ENCODE measurements around the gene ENO4. TPM values are rescaled to one million over a fixed set of nuclear protein-coding genes. Genes with fewer than 3 reads are reported as not detected.

The ENO4 gene
- total and polyA plus RNA-seq, 8 donors, result 0.05 to 2.2 (median 0.31) TPM; not detected in 4

- TF ChIP-seq POLR2A (IDR thresholded peaks at IDR 0.05) (no peak), POLR2AphosphoS5 (IDR thresholded peaks at IDR 0.05) (peak in 1 of 3 donors; percentile 56)
- intact Hi-C loops (cut with DNase I; ENCODE audit: low total_unique reads), result no loop called here
- WGBS, 5 donors, result 53 to 70% (median 58%) methylated on average over 7 of the region's 7 CpGs
- Histone ChIP-seq H3K27ac (peak overlapping the region in 1 of 5 donors; percentile 3), H3K4me1 (peaks cover 0 to 25% (median 2%) of the 10 kb centered on the region in 4 donors), H3K4me3 (no peak overlapping the region), H3K9me3 (no peaks in the 10 kb centered on the region), H3K36me3 (peaks cover 0 to 10% (median 3%) of the 10 kb centered on the region in 4 donors), H3K27me3 (no peaks in the 10 kb centered on the region)
- peak in 1 of 2 donors; percentile 66 for DNase-seq
These were observed 39.2 kb downstream of the ENO4 start for GRCh38 chr10:116888380-116889055.

GRCh38 chr10:116889066-116889465, 39.8 kb downstream of the ENO4 start:
- no peak overlapping the region for H3K27ac ChIP-seq
- H3K27me3 ChIP-seq, result no peaks in the 10 kb centered on the region
- H3K9me3 ChIP-seq, result no peaks in the 10 kb centered on the region
- peaks cover 0 to 28% (median 2%) of the 10 kb centered on the region in 4 donors for H3K4me1 ChIP-seq
- WGBS, 5 donors, result 64 to 94% (median 90%) methylated on average over 3 of the region's 3 CpGs
- TF ChIP-seq POLR2A (IDR thresholded peaks at IDR 0.05) (no peak), POLR2AphosphoS5 (IDR thresholded peaks at IDR 0.05) (no peak), EP300 (IDR thresholded peaks at IDR 0.05) (no peak)
- TF ChIP-seq, protein P1, sequence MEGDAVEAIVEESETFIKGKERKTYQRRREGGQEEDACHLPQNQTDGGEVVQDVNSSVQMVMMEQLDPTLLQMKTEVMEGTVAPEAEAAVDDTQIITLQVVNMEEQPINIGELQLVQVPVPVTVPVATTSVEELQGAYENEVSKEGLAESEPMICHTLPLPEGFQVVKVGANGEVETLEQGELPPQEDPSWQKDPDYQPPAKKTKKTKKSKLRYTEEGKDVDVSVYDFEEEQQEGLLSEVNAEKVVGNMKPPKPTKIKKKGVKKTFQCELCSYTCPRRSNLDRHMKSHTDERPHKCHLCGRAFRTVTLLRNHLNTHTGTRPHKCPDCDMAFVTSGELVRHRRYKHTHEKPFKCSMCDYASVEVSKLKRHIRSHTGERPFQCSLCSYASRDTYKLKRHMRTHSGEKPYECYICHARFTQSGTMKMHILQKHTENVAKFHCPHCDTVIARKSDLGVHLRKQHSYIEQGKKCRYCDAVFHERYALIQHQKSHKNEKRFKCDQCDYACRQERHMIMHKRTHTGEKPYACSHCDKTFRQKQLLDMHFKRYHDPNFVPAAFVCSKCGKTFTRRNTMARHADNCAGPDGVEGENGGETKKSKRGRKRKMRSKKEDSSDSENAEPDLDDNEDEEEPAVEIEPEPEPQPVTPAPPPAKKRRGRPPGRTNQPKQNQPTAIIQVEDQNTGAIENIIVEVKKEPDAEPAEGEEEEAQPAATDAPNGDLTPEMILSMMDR (IDR thresholded peaks at IDR 0.05), result no peak
- intact Hi-C loops (cut with DNase I; ENCODE audit: low total_unique reads), result no loop called here
- DNase-seq, result no peak
- H3K4me3 ChIP-seq, result no peak overlapping the region
- peaks cover 0 to 10% (median under 1%) of the 10 kb centered on the region in 4 donors for H3K36me3 ChIP-seq

- 33 to 67% (median 46%) methylated on average over 7 of the region's 7 CpGs for WGBS, 5 donors
- Histone ChIP-seq H3K27ac (no peak overlapping the region), H3K4me3 (no peak overlapping the region), H3K4me1 (peaks cover 0 to 28% (median 2%) of the 10 kb centered on the region in 4 donors), H3K27me3 (no peaks in the 10 kb centered on the region), H3K36me3 (peaks cover 0 to 10% (median 0%) of the 10 kb centered on the region in 4 donors), H3K9me3 (no peaks in the 10 kb centered on the region)
- TF ChIP-seq POLR2AphosphoS5 (IDR thresholded peaks at IDR 0.05) (no peak), POLR2A (IDR thresholded peaks at IDR 0.05) (no peak), EP300 (IDR thresholded peaks at IDR 0.05) (no peak)
- TF ChIP-seq, protein P1 (IDR thresholded peaks at IDR 0.05), result no peak
- intact Hi-C loops (cut with DNase I; ENCODE audit: low total_unique reads), result no loop called here
- peak in 1 of 2 donors; percentile 89 for DNase-seq
These were observed 41.9 kb downstream of the ENO4 start for GRCh38 chr10:116891208-116891607.

- H3K36me3 ChIP-seq, result no peaks in the 10 kb centered on the region
- peak in 1 of 2 donors; percentile 47 for DNase-seq
- peaks cover 0 to 26% (median 2%) of the 10 kb centered on the region in 4 donors for H3K4me1 ChIP-seq
- intact Hi-C loops (cut with DNase I; ENCODE audit: low total_unique reads), result no loop called here
- H3K27ac ChIP-seq, result no peak overlapping the region
- TF ChIP-seq POLR2A (IDR thresholded peaks at IDR 0.05) (no peak), EP300 (IDR thresholded peaks at IDR 0.05) (no peak), POLR2AphosphoS5 (IDR thresholded peaks at IDR 0.05) (no peak)
- TF ChIP-seq, protein P1 (IDR thresholded peaks at IDR 0.05), result no peak
- WGBS, 5 donors, result 38 to 58% (median 52%) methylated on average over 9 to 11 of the region's 11 CpGs
- no peaks in the 10 kb centered on the region for H3K9me3 ChIP-seq
- H3K27me3 ChIP-seq, result no peaks in the 10 kb centered on the region
- H3K4me3 ChIP-seq, result no peak overlapping the region
These were observed 43.8 kb downstream of the ENO4 start for GRCh38 chr10:116892907-116893685.
